Dedifferentiated amniotic fluid mesenchymal stem cell (primary cell): ENCODE data around the gene TNK2.
A peak's percentile ranks its signal among the peaks of the same experiment; 100 is the strongest.
"Not testable (repeated sequence)": the region's sequence is repeated elsewhere in the genome, so short reads cannot be mapped to it uniquely, and the experiment has no call there.

ENCODE experiments used
- DNase-seq: peaks from one replicate; pipeline ENCODE4 v3.0.0-alpha.2; 2016; ENCODE audit errors: extremely low spot score

TNK2 gene

DNA sequence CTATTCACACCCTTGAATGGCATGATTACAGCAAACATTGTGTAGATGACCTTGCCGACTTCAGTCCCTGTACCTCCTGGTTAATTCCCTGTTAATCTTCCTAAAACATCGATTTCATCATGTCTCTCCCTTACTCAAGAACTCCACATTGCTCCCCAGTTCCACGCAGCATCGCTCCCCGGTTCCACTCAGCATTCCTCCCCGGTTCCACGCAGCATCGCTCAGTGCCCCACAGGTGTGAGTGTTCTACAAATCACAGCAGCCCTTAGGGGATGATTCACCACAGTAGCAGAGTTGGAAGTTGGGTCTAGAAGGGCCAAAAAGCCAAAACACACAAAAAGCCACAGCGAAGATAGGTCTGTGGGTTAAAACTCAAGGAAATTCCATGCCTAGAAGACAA lies 8.6 kb upstream of the TNK2 start:
- DNase-seq, result no peak

DNA sequence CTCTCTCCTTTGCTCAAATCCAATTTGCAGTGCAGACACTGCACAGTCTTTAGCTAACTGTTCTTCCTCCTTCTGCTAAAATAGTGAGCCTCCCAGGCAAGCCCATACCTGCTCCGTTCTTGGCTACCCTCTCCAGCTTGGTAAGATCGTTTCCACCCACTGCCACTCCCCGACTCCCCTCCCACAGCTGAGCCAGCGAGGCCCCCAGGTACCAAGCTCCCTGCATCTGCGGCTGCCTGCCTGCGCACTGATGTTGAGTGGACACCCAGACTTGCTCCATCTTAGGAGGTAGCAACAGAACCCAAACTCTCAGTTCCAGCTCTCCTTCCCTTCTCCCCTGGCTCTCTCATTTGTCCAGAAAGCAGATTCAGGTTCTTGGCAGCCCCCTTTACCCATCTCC lies 7.9 kb upstream of the TNK2 start:
- no peak for DNase-seq

DNA sequence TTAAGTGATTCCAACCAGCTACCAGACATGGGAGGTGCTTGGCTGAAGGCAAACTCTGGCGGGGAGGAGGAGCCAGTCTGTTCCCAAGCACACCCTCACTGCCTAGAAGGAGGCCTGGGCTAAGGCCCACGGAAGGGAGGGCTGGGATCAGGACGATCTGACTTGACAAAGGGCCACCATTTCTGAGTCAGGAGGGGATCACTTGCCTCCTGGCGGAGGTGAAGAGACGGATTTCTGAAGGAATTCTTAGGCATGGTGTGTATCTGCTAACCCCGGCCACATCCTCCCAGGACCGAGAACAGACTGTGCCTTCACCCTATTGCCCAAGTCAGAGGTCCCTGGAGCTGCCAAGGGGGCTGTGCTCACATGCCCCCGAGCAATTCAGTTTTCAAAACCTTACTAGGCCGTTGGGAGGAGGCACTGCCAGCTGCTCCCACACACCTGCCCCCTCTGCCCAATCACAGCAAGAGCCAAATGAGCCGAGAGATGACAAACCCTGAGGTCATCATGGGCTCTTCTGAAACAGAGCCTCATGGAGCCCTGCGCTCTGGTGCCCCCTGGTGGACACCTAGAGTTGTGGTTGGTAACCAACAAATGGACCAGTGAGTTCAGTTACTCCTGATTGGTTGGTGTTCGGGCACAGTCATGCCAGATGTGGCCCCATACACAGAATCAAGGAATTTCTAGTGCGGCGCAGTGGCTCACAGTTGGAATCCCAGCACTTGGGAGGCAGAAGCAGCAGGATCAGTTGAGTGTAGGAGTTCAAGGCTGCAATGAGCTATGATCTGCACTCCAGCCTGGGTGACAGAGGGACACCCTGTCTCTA lies 6.5 kb upstream of the TNK2 start:
- DNase-seq, result peak; percentile 93

DNA sequence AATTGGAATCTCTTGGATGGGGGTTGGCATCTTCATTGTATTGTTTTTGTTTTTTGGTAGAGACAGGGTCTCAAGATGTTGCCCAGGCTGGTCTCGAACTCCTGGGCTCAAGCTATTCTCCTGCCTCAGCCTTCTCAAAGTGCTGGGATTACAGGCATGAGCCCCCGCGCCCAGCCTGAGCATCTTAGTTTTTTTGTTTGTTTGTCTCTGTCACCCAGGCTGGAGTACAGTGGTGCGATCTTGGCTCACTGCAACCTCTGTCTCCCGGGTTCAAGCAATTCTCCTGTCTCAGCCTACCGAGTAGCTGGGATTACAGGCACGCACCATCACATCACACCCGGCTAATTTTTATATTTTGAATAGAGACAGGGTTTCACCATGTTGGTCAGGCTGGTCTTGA lies 5.8 kb upstream of the TNK2 start:
- DNase-seq, result not testable (repeated sequence)

DNA sequence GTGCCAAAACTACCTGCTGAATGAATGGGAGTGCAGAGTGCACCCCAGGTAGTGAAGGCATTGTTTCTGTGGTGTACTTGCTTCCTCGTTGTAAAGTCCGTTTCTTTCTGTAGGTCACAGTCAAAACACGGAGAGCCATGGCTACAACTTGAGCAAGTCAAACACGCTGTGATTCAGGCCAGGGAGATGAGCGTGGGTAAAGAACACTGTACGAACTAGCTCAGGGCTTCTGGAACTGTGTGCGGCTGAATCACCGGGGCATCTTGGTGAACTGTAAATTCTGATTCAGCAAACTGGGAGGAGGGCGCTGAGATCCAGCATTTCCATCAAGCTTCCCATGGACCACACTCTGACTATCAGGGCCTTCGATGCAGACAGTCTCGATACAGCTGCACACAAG lies 5.0 kb upstream of the TNK2 start:
- DNase-seq, result no peak

DNA sequence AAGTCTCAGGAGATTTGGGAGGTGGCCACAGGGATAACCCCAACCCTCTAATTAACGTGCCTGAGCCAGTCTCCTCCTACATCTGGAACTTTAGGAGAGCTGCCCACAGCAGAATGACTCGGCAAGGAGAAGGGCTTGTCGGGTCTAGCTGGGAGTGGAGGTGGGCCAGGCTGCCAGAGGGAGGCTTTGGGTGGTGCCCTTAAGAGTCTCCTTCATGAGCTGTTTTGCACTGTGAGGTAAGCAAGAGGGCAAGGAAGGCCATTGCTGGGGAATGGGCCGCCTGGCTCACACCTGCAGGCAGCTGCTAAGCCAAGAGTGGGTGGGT lies 3.6 kb upstream of the TNK2 start:
- DNase-seq, result no peak

DNA sequence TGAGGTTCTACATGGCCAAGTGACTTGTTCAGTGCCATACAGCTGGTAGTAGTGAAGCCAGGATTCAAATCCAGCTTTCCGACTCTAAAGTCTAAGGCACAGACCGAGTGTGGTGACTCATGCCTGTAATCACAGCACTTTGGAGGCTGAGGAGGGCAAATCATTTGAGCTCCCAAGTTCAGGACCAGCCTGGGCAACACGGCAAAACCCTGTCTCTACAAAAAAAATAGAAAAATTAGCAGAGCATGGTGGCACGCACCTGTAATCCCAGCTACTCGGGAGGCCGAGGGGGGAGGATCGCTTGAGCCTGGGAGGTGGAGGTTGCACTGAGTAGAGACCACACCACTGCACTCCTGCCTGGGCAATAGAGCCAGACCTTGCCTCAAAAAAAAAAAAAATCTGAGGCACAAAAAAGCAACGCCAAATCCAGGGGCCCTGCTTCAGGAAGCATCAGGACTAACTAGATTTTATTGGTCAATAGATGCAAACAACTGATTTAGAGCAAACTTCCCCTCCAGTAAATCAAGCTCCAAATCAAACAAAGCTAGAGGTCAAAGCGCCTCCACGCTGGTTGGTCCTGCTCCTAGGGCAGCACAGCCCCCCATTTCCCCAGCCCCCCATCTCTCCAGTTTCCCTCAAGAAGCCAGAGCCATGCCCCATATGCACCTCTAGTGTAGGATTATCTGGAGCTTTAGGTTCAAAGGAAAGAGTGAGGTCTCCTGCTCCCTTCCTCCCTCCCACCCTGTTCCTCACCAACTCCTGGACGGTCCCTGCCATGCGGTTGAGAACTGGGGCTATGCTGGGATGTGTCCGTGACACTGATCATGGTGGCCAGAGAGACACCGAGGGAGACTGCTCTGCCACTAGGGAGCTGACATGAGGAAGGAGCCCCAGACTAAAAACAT lies 2.9 kb upstream of the TNK2 start:
- no peak for DNase-seq

DNA sequence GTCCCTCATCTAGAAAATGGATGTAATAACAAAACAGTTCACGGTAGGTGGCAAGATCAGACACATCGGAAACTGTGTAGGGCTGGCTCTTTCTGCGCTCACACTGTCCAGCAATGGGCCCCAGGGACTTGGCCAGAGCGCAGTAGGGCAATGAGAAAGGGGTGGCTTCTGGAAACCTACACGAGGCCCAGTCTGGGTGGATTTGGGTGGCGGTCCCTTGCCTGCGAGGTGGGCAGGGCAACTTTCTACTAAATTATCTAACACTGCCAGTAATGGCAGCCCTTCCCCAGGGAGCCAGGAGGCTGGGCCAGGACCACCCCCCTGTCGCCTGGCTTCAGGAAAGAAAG lies 2.1 kb upstream of the TNK2 start:
- DNase-seq, result no peak

DNA sequence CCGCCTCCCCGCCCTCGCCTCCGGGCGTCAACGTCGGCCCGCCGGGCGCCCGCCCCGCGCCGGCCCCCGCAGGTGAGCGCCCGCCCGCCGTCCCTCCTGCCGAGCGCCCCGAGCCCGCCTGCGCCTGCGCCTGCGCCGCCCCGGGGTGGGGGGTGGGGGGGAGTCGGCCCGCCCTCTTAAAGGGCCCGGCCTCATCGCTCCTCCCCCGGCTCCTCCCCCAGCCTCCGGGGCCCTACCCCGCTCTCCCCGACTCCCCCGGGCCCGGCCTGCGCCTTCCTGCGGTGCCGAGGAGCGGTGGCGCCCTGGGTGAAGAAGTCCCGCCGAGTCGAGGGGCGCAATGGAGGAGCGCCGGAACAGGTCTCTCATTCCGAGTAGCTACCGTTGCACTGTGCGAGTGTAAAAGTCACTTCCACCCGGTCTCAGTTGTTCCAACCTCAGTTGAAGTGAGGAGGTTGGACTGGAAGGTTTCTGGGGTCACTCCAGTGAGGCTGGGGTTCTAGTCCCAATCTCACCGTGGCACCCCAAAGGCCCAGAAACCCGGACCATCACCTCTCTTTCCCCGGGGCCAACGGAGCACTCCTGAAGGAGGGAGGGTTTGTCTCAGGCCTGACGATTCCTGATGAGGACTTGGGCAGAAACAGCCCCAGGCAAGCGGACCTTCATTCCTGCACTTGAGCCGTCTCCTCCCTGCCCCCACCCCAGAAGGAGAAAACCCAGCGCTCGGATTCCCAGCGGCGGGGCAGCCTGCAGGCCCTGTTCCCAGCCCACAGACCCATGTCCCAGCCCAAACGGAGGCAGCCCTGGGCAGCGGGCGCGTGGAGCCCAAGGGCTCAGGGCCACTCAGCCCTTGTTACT lies 1.5 kb upstream of the TNK2 start:
- DNase-seq, result peak; percentile 59

DNA sequence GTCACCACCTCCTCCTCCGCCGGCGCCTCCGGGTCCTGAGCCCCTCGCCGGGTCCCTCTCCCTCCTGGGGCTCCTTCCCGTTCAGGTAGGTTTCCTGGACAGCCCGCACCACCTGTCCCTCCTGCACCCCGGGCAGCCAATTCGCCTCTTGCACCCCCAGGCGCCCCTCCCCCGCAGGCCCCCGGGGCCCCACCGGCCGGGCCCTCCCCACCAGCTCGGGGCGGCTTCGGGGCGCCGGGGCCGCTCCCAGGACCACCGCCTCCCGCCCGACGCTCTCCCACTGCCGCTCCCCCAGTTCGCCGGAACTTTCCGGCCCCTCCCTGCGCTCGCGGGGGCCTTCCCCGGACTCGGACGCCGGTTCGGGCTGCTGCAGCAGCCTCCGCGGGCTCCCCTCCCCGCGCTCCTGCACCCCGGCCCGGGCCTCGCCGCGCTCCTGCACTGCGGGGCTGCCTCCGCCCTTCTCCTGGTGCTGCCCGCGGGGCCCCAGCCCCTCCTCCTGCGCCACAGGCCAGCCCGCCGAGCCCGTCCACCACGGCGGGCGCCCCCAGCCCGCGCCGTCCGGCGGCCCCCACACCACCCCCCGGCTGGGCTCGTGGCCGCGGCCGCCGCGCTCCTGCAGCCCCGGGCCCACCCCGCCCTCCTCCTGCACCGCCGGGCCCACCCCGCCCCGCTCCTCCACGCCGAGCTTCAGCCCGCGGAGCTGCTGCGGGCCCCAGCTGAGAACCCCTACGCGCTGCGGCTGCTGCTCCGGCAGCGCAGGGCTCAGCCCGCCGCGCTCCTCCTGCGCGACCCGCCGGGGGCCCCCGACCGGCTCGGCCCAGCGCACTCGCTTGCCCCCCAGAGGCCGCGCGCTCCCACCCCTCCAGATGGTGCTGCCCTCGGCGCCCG lies 587 bp upstream of the TNK2 start:
- no peak for DNase-seq

DNA sequence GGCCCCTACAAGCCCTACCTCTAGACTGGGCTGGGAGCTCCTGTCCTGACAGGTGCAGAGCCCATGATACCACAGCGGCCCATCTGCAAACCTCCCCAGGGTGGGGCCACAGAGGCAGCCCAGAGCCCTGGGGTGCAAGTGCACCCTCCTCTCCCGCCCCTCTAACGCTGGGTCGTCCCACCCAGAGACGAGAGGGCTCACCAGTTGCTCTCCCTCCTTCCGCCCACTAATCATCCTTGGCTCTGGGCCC lies 742 bp downstream of the TNK2 start:
- DNase-seq, result no peak

DNA sequence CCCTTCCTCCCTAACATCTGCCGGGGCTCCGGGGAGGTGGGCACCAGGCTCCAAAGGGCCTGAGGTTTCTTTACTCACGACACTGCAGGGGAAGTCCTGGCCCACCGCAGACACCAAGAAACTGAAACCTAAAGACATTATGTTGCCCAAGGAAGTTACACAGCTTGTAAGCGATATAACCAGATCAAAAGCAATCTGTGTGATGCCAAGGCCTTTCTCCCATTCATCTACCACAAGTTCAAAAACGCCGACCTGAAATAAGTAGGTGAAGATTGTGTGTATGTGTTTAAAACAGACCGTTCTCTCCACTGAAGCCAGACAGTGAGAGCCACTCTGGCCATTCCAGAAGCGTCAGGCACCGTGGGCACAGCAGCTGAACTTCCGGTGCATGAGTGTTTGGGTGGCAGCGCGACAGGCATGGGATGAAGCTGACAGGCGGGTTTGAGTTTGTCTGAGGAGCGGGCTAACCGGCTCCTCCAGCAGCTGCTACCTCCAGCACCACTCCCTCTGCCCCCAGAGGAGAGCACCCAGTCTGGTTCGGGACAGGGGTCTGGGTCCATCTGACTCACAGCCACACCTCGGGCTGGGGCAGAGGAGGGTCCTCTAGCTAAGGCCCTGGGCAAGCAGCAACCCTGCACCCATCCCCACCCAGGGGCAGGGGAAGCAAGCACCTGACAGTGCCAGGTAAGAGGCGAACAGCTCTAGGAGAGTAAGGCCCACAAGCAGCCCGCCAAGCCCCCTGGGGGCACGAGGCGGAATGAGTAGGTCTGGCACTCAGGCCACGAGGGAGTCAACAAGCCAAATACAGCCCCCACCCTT lies 1.3 kb downstream of the TNK2 start:
- no peak for DNase-seq

DNA sequence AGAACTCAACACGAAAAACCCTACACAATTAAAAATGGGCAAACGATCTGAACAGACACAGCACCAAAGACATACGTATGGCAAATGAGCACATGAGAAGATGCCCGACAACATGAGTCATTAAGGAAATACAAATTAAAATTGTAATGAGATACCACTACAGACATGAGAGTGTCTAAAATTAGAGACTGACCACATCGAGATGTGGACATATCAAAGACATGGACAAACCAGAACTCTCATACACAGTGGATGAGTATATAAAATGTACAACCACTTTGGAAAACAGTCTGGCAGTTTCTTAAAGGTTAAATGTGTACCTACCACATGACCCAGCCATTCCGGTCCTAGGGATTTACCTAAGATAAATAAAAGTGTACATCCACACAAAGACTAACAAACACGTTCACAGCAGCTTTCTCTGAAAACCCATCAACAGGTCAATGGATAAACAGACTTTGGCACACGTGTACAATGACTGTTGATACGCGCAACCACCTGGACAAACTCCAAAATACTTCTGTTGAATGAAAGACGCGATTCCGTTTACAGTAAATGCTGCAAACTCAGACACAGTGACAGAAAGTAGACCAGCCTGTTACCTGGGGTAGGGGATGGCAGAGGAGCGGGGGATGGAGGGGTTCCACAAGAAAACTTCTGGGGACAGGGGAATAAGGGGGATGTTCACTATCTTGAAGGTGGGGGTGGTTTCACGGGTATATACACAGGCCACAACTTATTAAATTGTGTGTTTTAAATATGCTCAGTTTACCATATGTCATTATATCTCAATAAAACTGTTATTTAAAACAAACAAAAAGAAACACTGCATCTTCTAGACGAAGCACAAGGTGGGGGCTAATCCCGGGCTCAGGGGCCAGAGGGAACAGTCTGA lies 2.1 kb downstream of the TNK2 start:
- DNase-seq, result peak; percentile 51

DNA sequence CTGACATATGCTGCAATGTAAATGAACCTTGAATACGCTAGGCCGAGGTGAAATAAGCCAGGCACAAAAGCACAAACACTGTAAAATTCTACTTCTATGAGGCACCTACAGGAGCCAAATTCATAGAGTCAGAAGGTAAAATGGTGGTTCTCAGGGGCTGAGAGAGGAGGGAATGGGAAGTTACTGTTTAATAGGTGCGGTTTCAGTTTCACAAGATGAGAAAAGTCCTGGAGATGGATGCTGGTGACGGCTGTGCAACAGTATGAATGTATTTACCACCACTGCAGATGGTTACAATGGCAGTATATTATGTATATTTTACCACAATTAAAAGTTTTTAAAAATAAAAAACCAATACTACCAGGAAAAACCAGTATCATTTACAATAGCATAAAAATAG lies 4.0 kb downstream of the TNK2 start:
- no peak for DNase-seq

DNA sequence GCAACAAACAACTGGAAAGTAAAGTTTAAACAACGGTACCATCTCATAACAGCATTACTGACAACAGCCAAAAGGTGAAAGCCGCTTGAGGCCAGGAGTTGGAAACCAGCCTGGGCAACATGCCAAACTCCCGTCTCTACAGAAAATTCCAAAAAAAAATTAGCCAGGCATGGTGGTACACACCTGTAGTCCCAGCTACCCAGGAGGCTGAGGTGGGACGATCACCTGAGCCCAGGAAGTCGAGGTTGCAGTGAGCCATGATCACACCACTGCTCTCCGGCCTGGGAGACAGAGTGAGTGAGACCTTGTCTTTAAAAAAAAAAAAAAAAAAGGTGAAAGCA lies 4.4 kb downstream of the TNK2 start:
- DNase-seq, result no peak

DNA sequence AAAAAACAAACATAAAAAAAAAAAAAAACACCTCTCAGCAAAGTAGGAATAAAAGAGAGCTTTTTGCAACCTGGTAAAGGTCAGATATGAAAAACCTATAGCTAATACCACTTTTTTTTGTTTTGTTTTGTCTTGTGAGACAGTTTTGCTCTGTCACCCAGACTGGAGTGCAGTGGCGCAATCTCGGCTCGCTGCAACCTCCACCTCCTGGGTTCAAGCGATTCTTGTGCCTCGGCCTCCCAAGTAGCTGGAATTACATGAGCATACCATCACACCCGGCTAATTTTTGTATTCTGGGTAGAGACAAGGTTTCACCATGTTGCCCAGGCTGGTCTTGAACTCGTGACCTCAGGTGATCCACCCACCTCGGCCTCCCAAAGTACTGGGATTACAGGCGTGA lies 5.7 kb downstream of the TNK2 start:
- not testable (repeated sequence) for DNase-seq

DNA sequence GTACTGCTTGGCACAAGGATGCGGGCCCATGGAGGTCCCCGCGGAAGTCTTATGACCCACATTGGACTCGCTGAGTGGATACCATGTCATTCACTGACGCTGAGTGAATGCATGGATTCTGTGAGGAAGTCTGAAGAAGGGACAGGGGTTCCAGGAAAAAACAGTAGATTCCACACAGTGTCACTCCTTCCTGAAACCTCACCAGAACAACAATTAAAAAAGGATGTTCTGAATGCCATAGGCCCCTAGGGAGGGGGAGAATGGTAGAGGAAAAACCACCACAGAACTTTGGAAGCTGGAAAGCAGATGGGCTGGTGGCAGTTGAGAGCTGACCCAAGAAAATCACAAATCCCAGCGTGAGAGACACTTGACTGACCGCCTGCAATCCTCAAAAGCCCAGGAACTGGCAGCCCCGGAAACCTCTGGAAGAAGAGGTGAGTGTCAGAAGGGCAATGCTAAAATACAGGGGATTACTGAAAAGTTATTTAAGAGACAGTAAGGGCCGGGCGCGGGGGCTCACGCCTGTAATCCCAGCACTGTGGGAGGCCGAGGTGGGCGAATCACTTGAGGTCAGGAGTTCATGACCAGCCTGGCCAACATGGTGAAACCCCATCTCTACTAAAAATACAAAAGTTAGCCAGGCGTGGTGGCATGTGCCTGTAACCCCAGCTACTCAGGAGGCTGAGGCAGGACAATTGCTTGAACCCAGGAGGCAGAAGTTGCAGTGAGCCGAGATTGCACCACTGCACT lies 6.3 kb downstream of the TNK2 start:
- not testable (repeated sequence) for DNase-seq

DNA sequence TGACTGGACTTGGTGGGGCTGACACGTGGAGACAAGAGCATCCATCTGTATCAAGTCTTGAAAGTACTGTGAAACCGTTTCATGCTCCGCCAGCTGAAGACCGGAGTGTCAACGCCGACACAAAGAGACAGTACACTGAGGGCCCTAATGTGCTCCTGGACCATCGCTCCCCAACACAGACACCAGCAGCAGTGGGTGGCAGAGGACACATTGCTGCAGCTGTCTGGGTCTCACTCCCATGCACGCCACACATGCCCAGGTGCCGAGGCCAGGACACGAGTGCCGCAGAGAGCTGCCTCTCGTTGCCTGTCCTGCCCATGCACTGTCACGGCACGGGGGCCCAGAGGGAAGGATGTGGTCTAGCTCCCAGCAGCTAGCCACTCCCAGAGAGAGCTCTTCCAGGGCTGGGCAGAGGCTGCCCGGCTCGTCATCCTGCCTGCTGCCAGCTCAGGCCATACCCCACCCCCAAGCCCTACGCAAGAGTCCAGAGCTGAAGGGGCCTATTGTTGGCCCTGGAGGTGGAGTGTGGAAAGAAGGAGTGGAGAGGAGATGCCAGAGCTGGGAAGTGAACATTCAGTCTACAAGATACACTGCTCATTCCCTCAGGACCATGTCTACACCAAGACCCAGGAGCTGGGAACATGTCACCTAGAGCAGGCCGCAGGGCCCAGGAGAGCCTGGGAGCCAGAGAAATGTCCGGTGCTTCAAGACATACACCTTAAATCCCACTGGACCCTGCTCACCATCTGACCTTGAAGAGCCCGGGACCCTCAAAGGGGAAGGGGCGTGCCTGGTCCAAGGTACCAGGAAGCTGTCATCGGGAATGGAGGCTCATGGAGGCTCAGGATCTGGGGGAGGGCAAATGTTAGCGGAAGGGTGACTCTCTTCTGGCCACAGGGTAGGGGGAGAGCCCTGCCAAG lies 7.7 kb downstream of the TNK2 start:
- DNase-seq, result no peak
